DMS79 treated with DMSO at 0.1 percent for 48 hours (cell line): ENCODE measurements around the gene PHYHD1.

Source experiments
- DNase-seq: peaks from one replicate; lab custom pipeline; 2025; lab: John Stamatoyannopoulos, UW

PHYHD1 gene

DNA sequence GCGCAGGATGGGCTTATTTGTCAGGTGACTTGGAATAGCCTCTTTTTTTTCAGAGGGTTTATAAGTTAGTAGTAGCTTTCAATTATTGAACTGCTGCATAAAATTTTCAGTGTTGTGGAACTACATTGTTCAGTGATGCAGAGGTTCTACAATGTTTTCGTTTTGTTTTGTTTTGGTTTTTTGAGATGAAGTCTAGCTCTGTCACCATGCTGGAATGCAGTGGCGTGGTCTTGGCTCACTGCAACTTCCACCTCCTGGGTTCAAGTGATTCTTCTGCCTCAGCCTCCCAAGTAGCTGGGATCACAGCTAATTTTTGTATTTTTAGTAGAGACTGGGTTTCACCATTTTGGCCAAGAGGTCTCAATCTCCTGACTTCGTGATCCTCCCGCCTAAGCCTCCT, 48.7 kb downstream of the PHYHD1 start:
- DNase-seq = no peak

DNA sequence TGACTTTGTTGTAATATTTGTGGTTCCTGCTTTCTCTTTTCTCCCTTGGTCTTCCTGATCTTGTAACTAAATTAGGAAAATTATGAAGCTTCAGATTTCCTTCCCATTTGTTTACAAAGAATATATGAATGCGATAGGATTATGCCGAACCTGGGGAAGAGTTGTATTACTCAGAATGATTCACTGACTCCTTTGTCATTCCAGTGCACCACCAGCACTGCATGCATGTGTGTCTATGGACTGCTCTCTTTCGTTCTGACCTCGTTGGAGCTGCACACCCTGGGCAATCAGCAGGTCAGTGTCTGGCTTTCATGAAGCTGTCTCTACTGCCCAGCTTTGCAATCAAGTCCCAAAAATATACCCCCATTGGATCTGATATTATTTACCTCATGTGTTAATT, 52.2 kb downstream of the PHYHD1 start:
- no peak for DNase-seq

DNA sequence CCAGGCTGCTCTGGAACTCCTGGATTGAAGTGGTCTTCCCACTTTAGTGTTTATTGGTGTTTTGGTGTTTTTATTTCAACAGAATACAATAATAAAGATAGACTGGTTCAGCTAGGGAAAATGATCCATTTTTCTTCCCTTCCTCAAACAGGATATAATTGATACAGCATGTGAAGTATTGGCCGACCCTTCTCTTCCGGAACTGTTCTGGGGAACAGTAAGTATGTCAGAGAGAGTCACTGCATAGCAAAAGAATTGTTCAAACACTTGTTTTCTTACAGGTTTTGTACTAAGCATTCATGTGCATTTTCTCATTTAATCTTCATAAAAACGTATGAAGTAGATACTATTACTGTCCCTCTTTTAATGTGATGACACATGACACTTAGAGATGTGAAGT, 58.3 kb downstream of the PHYHD1 start:
- DNase-seq = no peak

DNA sequence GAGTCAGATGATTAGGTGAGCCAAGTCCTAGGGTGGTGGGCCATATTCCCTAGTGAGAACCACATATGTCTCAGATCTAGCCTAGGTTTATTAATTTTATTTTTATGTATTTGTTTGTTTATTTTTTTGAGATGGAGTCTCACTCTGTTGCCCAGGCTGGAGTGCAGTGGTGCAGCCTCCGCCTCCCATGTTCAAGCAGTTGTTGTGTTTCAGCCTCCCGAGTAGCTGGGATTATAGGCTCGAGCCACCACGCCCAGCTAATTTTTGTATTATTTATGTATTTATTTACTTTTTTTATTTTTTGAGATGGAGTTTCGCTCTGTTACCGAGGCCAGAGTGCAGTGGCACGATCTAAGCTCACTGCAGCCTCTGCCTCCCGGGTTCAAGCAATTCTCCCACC, 62.8 kb downstream of the PHYHD1 start:
- DNase-seq = no peak

DNA sequence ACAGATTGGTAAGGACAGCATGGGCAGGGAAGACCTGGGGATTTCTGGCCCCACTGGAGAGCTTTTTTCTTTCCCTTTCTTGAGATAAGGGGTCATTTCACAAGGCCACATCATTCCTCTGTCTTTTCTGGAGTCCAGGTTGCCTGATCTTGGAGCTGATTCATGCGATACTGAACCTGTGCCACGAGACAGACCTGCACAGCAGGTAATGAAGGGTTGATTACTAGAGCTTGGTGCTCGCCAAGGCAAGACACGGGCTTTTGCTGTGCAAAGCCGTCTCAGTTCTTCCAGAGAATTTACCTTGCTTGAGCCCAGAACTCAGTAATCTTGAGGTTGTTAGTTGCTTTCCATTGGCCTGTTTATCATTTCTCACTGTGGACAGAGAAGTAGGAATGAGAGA, 65.9 kb downstream of the PHYHD1 start:
- DNase-seq = no peak

DNA sequence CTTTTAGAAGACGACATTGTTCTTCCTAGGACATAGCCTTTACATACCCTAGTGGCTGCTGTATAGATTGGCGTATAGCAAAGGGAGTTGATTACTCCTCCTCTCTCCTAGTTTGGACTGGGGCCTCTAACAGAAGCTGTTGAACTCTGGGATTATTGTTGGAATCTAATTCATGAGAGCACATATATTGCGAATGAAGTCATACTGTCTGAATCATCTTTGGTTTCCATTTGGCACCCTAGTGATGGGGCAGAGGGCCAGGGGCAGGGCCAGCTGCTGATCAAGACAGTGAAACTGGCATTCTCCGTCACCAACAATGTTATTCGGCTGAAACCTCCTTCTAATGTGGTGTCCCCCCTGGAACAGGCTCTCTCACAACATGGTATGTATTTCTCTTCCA, 67.0 kb downstream of the PHYHD1 start:
- no peak for DNase-seq
